Endothelial cell of umbilical vein (primary cell): ENCODE measurements around the gene CNTN5. TPM values are rescaled to one million over a fixed set of nuclear protein-coding genes. Genes with fewer than 3 reads are reported as not detected.
"Not testable (repeated sequence)": the region's sequence is repeated elsewhere in the genome, so short reads cannot be mapped to it uniquely, and the experiment has no call there.

ENCODE experiments used
- BruUV-seq: library from RNA; stranded (reverse); fragments of 400-500 nt; replicated peaks from 2 replicates; lab custom pipeline; 2021; lab: Mats Ljungman, UMichigan
- CTCF ChIA-PET: fragments of 300-600, 350-600 bp; sonication (Branson Sonifier 250); formaldehyde crosslinking; loops from one replicate; lab custom pipeline; 2021; ENCODE audit warnings: antibody characterized with exemption, inconsistent platforms; lab: Charles Lee
- POLR2A ChIA-PET: fragments of 300-600, 350-600 bp; sonication (Branson Sonifier 250); formaldehyde crosslinking; loops from one replicate; lab custom pipeline; 2021; ENCODE audit warnings: antibody characterized with exemption, inconsistent platforms; lab: Charles Lee
- DNase-seq: peaks from one replicate; pipeline ENCODE4 v3.0.0-alpha.2; 2011; ENCODE audit warnings: low read depth, low spot score
- FAIRE-seq: peaks from 2 replicates; lab custom pipeline; 2011; peaks lifted over from hg19 to GRCh38; lab: Jason Lieb, UNC
- H2AFZ ChIP-seq: 2 replicates; pipeline ENCODE4 v1.6.0; 2012; ENCODE audit warnings: low read depth, low read length, control low read depth, inconsistent platforms
- H3K27ac ChIP-seq: 2 replicates; pipeline ENCODE4 v1.5.1; 2011; ENCODE audit warnings: low read depth, mild to moderate bottlenecking, control low read depth, low read length, moderate library complexity; ENCODE audit not compliant: insufficient read depth
- H3K27me3 ChIP-seq, 2 experiments: 2 replicates each; pipeline versions ENCODE4 v1.6.0 to v1.6.1; 2011; ENCODE audit warnings: low read length in 2 of 2, mixed read lengths in 1 of 2; ENCODE audit not compliant: control insufficient read depth in 2 of 2, insufficient read depth in 2 of 2
- H3K36me3 ChIP-seq, 2 experiments: 2 replicates in 1 of 2; 3 replicates in 1 of 2; pipeline ENCODE4 v1.5.1; 2011; ENCODE audit warnings: low read length in 2 of 2, mild to moderate bottlenecking in 1 of 2, moderate library complexity in 1 of 2; ENCODE audit not compliant: control insufficient read depth in 2 of 2, insufficient read depth in 2 of 2; ENCODE audit errors: extremely low read depth in 1 of 2
- H3K4me1 ChIP-seq: 3 replicates; pipeline ENCODE4 v1.5.1; 2011; ENCODE audit warnings: mild to moderate bottlenecking, low read length; ENCODE audit not compliant: control insufficient read depth, insufficient read depth; ENCODE audit errors: extremely low read depth
- H3K4me2 ChIP-seq: 2 replicates; pipeline ENCODE4 v1.6.1; 2011; ENCODE audit warnings: low read length, control low read depth, mixed read lengths; ENCODE audit not compliant: insufficient read depth
- H3K4me3 ChIP-seq, 3 experiments: fragments of 200-600 bp in 1 of 3; sonication (generic), shearing (Covaris generic) in 1 of 3; replicated peaks in 1 of 3; 2 replicates each; pipeline ENCODE4 v1.5.1; 2011 to 2016; ENCODE audit warnings: control low read depth in 3 of 3, low read length in 3 of 3, mild to moderate bottlenecking in 2 of 3, inconsistent platforms in 1 of 3, low read depth in 1 of 3, moderate library complexity in 1 of 3; ENCODE audit not compliant: insufficient read depth in 1 of 3
- H3K79me2 ChIP-seq: 2 replicates; pipeline ENCODE4 v1.6.0; 2012; ENCODE audit warnings: low read length, inconsistent platforms; ENCODE audit not compliant: control insufficient read depth, insufficient read depth
- H3K9ac ChIP-seq: replicated peaks from 2 replicates; pipeline ENCODE3; 2011; ENCODE audit warnings: low read length, control low read depth; ENCODE audit not compliant: insufficient read depth; ENCODE audit errors: extremely low read depth
- H3K9me1 ChIP-seq: replicated peaks from 3 replicates; pipeline ENCODE4 v1.6.0; 2011; ENCODE audit warnings: mild to moderate bottlenecking, low read length; ENCODE audit not compliant: control insufficient read depth, insufficient read depth; ENCODE audit errors: extremely low read depth
- H3K9me3 ChIP-seq: replicated peaks from 2 replicates; pipeline ENCODE4 v1.5.1; 2012; ENCODE audit warnings: low read length, inconsistent platforms; ENCODE audit not compliant: control insufficient read depth, insufficient read depth
- H4K20me1 ChIP-seq: replicated peaks from 2 replicates; pipeline ENCODE3; 2011; ENCODE audit warnings: mild to moderate bottlenecking, low read length; ENCODE audit not compliant: control insufficient read depth, insufficient read depth; ENCODE audit errors: extremely low read depth
- JUN ChIP-seq: IDR thresholded peaks from 2 replicates; pipeline ENCODE4 v1.6.1; 2011; ENCODE audit warnings: borderline replicate concordance, low read depth; ENCODE audit not compliant: insufficient read length, insufficient read depth
- POLR2A ChIP-seq: IDR thresholded peaks from 2 replicates; pipeline ENCODE4 v1.6.1; 2012; ENCODE audit warnings: low read depth, mild to moderate bottlenecking, control low read depth, low read length
- POLR2AphosphoS5 ChIP-seq: IDR thresholded peaks from 2 replicates; pipeline ENCODE4 v1.6.1; 2012; ENCODE audit warnings: low read depth, mild to moderate bottlenecking, control low read depth, low read length, moderate library complexity; ENCODE audit not compliant: insufficient read depth
- dilution Hi-C: fragments of 300-500 bp; cut with MboI; formaldehyde crosslinking; loops from one replicate; pipeline ENCODE4 v1.15.0; 2019; ENCODE audit warnings: low sequenced_read_pairs; ENCODE audit not compliant: extremely low pct_ligation_motif_present
- intact Hi-C: fragments of 100-400 bp; cut with micrococcal nuclease; formaldehyde crosslinking; loops from one replicate; pipeline ENCODE4 v1.10.0; 2022
- polyA plus RNA-seq, 4 experiments: library from polyadenylated mRNA; depleted of rRNA in 3 of 4; stranded (reverse) in 3 of 4; unstranded in 1 of 4; fragments of >200 nt; gene quantifications; 2 replicates each; pipeline versions ENCODE4 v1.2.1 to v1.2.3, GENCODE V29; 2011 to 2012; ENCODE audit warnings: missing spikeins in 1 of 4
- total RNA-seq: library from RNA; stranded (reverse); gene quantifications from 2 replicates; pipeline ENCODE4 v1.2.3, GENCODE V29; 2021
- TF ChIP-seq, protein P1 (sequence below): IDR thresholded peaks from 2 replicates; pipeline ENCODE4 v1.6.1; 2011; ENCODE audit not compliant: insufficient read depth, insufficient read length
- TF ChIP-seq, protein P2 (sequence below), 2 donors: IDR thresholded peaks; 1 replicate in 1 of 2; 2 replicates in 1 of 2; pipeline ENCODE4 v1.5.1; 2011; ENCODE audit warnings: low read length in 2 of 2, mild to moderate bottlenecking in 2 of 2, moderate library complexity in 2 of 2, control low read depth in 1 of 2, inconsistent platforms in 1 of 2, low read depth in 1 of 2; ENCODE audit not compliant: insufficient read depth in 1 of 2; ENCODE audit errors: extremely low read depth in 1 of 2

CNTN5 gene
- total and polyA plus RNA-seq, 2 donors (not counting 3 experiments of a cell fraction or from before 2014, with no cell fraction given), result not detected

DNA sequence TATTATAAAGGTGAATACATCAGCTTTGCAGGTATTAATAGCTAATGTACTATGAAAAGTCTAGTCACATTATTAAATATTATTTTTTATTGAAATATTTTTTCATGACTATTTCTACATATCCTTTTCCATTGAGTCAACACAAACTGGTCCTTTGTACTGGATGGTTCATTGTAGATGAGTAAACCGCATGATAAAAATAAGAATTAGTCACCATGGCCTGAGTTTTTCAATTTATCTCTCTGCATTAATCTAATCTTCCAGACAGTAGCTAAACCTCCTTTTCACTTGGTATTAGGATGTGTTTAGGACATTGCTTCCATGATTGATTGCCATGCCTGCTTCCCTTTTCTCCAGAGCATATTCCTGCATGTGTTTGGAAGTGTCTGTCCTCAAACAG lies 1227.0 kb downstream of the CNTN5 start:
- Histone ChIP-seq H3K4me1 (no peaks in the 10 kb centered on the region), H3K4me3 (no peak overlapping the region), H3K4me2 (no peak overlapping the region), H3K27me3 (no peaks in the 10 kb centered on the region), H4K20me1 (no peaks in the 10 kb centered on the region), H3K79me2 (no peaks in the 10 kb centered on the region), H3K9me3 (no peaks in the 10 kb centered on the region), H3K9me1 (no peaks in the 10 kb centered on the region), H3K36me3 (no peaks in the 10 kb centered on the region), H3K27ac (no peak overlapping the region), H3K9ac (no peak overlapping the region), H2AFZ (no peak overlapping the region)
- dilution Hi-C loops (no loop called here), intact Hi-C loops (no loop called here)
- BruUV-seq, result no TSS peak
- POLR2A ChIA-PET, result no interaction called here
- TF ChIP-seq POLR2AphosphoS5, result no peak
- TF ChIP-seq JUN, result no peak
- TF ChIP-seq, protein P1, sequence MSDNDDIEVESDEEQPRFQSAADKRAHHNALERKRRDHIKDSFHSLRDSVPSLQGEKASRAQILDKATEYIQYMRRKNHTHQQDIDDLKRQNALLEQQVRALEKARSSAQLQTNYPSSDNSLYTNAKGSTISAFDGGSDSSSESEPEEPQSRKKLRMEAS, result no peak
- no peak for TF ChIP-seq POLR2A
- TF ChIP-seq, protein P2, sequence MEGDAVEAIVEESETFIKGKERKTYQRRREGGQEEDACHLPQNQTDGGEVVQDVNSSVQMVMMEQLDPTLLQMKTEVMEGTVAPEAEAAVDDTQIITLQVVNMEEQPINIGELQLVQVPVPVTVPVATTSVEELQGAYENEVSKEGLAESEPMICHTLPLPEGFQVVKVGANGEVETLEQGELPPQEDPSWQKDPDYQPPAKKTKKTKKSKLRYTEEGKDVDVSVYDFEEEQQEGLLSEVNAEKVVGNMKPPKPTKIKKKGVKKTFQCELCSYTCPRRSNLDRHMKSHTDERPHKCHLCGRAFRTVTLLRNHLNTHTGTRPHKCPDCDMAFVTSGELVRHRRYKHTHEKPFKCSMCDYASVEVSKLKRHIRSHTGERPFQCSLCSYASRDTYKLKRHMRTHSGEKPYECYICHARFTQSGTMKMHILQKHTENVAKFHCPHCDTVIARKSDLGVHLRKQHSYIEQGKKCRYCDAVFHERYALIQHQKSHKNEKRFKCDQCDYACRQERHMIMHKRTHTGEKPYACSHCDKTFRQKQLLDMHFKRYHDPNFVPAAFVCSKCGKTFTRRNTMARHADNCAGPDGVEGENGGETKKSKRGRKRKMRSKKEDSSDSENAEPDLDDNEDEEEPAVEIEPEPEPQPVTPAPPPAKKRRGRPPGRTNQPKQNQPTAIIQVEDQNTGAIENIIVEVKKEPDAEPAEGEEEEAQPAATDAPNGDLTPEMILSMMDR (IDR thresholded peaks at IDR 0.05; ENCODE audit: extremely low read depth in 1 of 2, insufficient read depth in 1 of 2, low read depth in 1 of 2, low read length in 2 of 2), result no peak
- CTCF ChIA-PET, result no interaction called here
- no peak for DNase-seq
- FAIRE-seq, result no peak

DNA sequence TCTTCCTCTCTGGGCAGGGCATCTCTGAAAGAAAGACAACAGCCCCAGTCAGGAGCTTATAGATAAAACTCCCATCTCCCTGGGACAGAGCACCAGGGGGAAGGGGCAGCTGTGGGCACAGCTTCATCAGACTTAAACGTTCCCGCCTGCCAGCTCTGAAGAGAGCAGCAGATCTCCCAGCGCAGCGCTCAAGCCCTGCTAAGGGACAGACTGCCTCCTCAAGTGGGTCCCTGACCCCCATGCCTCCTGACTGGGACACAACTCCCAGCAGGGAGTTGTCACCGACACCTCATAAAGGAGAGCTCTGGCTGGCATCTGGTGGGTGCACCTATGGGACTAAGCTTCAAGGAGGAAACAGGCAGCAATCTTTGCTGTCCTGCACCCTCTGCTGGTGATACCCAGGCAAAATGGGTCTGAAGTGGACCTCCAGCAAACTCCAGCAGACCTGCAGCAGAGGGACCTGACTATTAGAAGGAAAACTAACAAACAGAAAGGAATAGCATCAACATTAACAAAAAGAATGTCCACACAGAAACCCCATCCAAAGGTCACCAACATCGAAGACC lies 1236.6 kb downstream of the CNTN5 start:
- H3K4me1 ChIP-seq, H2AFZ ChIP-seq, dilution Hi-C loops, H4K20me1 ChIP-seq, H3K27ac ChIP-seq, H3K27me3 ChIP-seq, CTCF ChIA-PET, H3K36me3 ChIP-seq, H3K9me1 ChIP-seq, FAIRE-seq, H3K9me3 ChIP-seq, H3K4me3 ChIP-seq, DNase-seq, H3K79me2 ChIP-seq, BruUV-seq, intact Hi-C loops, H3K4me2 ChIP-seq, H3K9ac ChIP-seq, POLR2A ChIA-PET: not testable (repeated sequence)
